Effector memory CD4-positive, alpha-beta T cell (primary cell): Measurements from ENCODE around the gene UCK2.

Experiments
- DNase-seq, 3 donors: peaks; one replicate each; pipeline ENCODE4 v3.0.0-alpha.2; 2020
- H3K27ac ChIP-seq: 2 replicates; pipeline ENCODE4 v1.7.0; 2013; ENCODE audit warnings: mild to moderate bottlenecking, low read length, moderate library complexity; ENCODE audit not compliant: insufficient read depth, poor library complexity, severe bottlenecking
- H3K27me3 ChIP-seq: replicated peaks from 2 replicates; pipeline ENCODE4 v1.7.0; 2013; ENCODE audit warnings: mild to moderate bottlenecking, low read length; ENCODE audit not compliant: insufficient read depth, control insufficient read depth, poor library complexity, severe bottlenecking
- H3K36me3 ChIP-seq: 2 replicates; pipeline ENCODE4 v1.7.0; 2013; ENCODE audit warnings: mild to moderate bottlenecking, low read length, moderate library complexity; ENCODE audit not compliant: control insufficient read depth, insufficient read depth
- H3K4me1 ChIP-seq: 2 replicates; pipeline ENCODE4 v1.7.0; 2013; ENCODE audit warnings: low read length, mild to moderate bottlenecking; ENCODE audit not compliant: control insufficient read depth, insufficient read depth, poor library complexity, severe bottlenecking
- H3K4me3 ChIP-seq: 2 replicates; pipeline ENCODE4 v1.7.0; 2013; ENCODE audit warnings: low read length, low read depth, mild to moderate bottlenecking; ENCODE audit not compliant: insufficient read depth, poor library complexity, severe bottlenecking
- H3K9me3 ChIP-seq: 2 replicates; pipeline ENCODE4 v1.7.0; 2013; ENCODE audit warnings: mild to moderate bottlenecking, low read length, moderate library complexity; ENCODE audit not compliant: control insufficient read depth

Gene UCK2

DNA sequence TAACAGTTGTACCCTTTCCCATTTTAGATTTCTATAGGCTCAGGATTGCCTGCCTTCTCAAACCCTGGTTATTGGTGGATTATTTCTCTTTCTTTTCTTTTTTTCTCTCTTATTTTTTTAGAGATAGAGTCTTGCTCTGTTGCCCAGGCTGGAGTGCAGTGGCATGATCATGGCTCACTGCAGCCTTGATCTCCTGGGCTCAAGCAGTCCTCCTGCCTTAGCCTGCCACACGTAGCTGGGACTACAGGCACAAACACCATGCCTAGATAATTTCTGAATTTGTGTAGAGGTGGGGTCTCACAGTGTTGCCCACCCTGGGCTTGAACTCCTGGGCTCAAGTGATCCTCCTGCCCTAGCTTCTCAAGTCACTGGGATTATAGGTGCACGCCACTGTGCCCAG lies 58.8 kb downstream of the UCK2 start:
- H3K4me3 ChIP-seq, result no peak overlapping the region
- H3K9me3 ChIP-seq, result no peaks in the 10 kb centered on the region
- no peaks in the 10 kb centered on the region for H3K27me3 ChIP-seq
- no peak for DNase-seq
- H3K4me1 ChIP-seq, result no peaks in the 10 kb centered on the region
- H3K27ac ChIP-seq, result no peak overlapping the region
- H3K36me3 ChIP-seq, result no peaks in the 10 kb centered on the region

DNA sequence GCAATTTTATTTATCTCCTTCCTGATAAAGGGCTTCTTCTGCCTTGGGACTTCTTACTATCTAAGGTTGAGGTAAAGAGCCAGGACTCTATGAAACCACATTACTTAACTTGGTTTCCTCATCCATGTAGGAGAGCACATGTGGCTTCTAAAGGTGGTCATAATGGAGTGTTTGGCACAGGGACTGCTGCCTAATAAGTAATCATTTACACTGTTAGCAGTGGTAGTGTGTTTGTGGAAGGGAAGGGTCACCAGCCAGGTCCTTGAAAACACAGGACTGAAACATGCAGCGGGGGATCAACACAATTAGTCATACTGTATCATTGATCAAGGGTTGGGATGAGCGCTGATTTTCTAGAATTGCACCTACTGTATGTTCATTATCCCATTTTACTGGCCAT lies 59.6 kb downstream of the UCK2 start:
- DNase-seq, result no peak
- no peaks in the 10 kb centered on the region for H3K9me3 ChIP-seq
- no peaks in the 10 kb centered on the region for H3K36me3 ChIP-seq
- H3K4me1 ChIP-seq, result no peaks in the 10 kb centered on the region
- no peaks in the 10 kb centered on the region for H3K27me3 ChIP-seq
- no peak overlapping the region for H3K27ac ChIP-seq
- no peak overlapping the region for H3K4me3 ChIP-seq

DNA sequence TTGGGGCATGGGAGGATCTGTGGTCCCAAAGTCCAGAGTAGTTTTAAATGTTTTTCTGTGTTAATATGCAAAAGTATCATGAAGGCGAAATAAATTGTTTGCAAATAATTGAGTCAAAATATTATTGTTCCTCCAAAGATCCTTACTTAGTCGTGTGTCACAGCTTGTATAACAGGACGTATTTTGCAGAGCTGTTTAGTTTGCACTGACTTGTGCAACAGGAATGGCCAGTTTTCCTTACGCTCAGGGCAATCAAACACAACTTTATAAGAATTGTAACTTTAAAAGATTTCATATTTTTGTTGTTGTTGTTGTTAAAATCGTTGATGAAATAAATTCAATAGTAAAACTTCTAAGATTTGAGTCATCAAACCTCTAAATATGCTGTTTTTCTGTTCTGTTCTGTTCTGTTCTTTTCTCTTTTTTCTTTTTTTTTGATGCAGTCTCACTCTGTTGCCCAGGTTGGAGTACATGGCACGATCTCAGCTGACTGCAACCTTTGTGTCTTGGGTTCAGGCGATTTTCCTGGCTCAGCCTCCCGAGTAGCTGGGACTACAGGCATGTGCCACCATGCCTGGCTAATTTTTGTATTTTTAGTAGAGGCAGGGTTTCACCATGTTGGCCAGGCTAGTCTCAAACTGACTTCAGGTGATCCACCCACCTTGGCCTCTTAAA lies 60.6 kb downstream of the UCK2 start:
- H3K9me3 ChIP-seq, result no peaks in the 10 kb centered on the region
- DNase-seq, result no peak
- H3K36me3 ChIP-seq, result no peaks in the 10 kb centered on the region
- no peaks in the 10 kb centered on the region for H3K4me1 ChIP-seq
- H3K27ac ChIP-seq, result no peak overlapping the region
- no peaks in the 10 kb centered on the region for H3K27me3 ChIP-seq
- H3K4me3 ChIP-seq, result no peak overlapping the region

DNA sequence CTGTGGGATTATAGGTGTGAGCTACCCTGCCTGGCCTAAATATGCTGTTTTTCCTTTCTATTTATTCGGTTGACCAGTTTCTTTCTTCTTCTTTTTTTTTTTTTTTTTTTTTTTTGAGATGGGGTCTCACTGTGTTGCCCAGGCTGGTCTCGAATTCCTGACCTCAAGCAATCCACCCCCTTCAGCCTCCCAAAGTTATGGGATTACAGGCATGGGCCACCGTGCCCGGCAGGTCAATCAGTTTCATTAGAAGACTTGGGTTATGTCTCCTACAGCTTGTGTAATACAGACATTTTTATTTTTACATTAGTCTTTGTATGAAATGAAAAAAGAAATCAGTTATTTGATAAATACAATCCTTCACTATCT lies 61.1 kb downstream of the UCK2 start:
- Histone ChIP-seq H3K9me3 (no peaks in the 10 kb centered on the region), H3K4me3 (no peak overlapping the region), H3K4me1 (no peaks in the 10 kb centered on the region), H3K27ac (no peak overlapping the region), H3K27me3 (no peaks in the 10 kb centered on the region), H3K36me3 (no peaks in the 10 kb centered on the region)
- DNase-seq, result no peak

DNA sequence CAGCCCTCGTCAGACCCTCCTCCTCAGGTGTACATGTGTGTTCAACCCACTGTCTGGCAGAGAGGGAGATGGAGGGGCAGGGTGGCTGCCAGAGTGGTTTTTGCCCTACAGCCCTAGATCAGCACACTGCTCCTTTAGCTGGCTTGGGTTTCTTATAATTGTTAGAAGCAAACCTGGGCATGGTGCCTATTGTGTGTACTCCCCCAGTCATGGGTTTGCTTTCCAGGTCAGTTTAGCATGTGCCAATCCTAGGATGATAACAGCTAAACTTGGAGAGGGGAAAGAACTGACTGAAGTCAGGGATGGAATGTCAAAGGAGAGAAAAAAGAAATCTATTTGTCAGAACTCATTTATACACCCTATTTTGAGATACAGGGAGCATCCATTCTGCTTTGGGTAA lies 63.3 kb downstream of the UCK2 start:
- no peaks in the 10 kb centered on the region for H3K4me1 ChIP-seq
- no peak for DNase-seq
- H3K4me3 ChIP-seq, result no peak overlapping the region
- H3K27ac ChIP-seq, result no peak overlapping the region
- H3K27me3 ChIP-seq, result no peaks in the 10 kb centered on the region
- no peaks in the 10 kb centered on the region for H3K9me3 ChIP-seq
- H3K36me3 ChIP-seq, result no peaks in the 10 kb centered on the region

DNA sequence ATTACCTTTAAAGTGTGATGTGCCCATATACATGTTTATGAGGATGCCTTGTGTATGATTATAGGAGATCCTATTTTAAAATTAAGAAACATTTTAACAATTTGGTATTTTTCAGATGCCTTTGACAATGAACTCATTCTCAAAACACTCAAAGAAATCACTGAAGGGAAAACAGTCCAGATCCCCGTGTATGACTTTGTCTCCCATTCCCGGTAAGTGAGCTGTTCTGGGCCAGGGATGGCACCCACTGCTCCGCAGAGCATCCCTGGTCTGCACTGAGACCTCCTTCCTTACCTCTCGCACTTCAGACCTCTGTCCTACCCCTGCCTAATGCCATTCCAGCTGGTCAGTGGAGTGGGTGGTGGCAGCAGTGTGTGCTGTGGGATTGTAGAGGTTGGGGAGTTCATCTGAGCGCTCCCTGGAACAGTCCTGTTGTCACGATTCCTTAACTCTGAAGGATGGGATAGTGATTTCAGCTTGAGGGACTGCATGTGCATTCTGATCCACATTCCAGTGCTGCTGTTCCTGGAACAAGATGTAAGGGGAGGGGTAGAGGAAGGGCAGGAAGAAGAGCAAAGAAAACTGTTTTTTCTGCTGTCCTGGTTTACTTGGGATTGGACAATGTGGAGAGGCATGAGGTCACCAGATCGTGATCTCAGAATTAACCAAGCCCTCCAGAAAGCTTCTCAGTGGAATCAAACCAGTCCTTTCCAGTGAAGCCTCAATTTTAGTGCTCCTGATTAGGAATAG lies 63.9 kb downstream of the UCK2 start:
- no peaks in the 10 kb centered on the region for H3K27me3 ChIP-seq
- H3K4me3 ChIP-seq, result no peak overlapping the region
- no peaks in the 10 kb centered on the region for H3K9me3 ChIP-seq
- H3K36me3 ChIP-seq, result no peaks in the 10 kb centered on the region
- H3K4me1 ChIP-seq, result no peaks in the 10 kb centered on the region
- H3K27ac ChIP-seq, result no peak overlapping the region
- no peak for DNase-seq

DNA sequence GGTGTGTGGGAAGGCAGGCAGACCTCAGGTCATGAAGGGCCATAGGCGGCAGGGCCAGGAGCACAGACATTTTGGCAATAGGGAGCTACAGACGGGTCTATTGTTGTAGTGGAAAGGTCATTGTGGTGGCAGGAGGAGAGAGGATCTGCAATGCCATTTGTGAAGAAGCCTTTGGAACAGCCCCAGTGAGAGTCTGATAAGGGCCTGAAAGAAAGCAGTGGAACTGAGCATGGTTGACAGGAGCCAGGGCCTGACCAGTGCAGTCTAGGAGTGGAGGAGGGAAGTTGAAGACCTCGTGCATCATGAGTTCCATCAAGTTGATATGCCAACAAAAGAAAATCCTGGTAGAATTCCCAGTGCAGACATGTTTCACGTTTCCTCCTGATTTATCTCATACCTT lies 65.5 kb downstream of the UCK2 start:
- no peaks in the 10 kb centered on the region for H3K36me3 ChIP-seq
- no peaks in the 10 kb centered on the region for H3K9me3 ChIP-seq
- DNase-seq, result no peak
- H3K27me3 ChIP-seq, result no peaks in the 10 kb centered on the region
- H3K4me3 ChIP-seq, result no peak overlapping the region
- H3K27ac ChIP-seq, result no peak overlapping the region
- H3K4me1 ChIP-seq, result no peaks in the 10 kb centered on the region

DNA sequence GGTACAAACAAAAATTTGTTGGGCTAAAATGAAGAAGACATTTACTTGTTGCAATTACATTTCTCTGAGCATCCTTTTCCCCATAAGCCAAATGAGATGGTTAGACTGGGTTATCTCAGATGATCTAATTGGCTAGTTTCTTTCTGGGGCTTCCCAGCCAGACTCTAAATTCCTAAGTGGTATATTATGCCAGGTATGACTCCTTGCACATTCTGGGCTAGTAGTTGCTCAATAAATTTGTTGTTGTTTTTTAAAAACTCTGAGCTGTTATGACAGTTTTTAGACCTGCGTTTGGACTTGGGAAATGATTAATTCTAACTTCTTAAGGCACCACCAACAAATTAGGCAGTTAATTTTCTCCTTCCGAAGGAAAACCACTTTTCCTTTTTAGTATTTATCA lies 66.1 kb downstream of the UCK2 start:
- Histone ChIP-seq H3K27ac (no peak overlapping the region), H3K9me3 (no peaks in the 10 kb centered on the region), H3K27me3 (no peaks in the 10 kb centered on the region), H3K36me3 (no peaks in the 10 kb centered on the region), H3K4me1 (no peaks in the 10 kb centered on the region), H3K4me3 (no peak overlapping the region)
- DNase-seq, result no peak

DNA sequence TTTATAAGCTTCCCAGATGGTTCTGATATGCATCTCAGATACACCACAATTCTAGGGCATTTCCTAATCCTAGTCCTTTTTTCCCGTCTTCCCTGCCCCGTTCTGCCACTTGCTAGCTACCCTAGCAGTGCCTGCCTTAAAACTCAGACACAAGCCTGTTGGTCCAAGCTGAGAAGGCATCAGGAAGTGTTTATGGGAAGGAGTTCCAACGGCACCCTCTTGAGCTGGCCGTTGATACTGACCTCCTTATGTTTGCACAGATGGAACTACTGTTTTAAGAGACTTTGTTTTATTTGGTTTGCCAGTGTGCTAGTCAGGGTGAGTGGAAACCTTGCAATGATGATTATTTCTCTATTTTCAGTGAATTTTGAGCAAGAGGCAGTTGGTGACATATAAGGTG lies 67.2 kb downstream of the UCK2 start:
- no peaks in the 10 kb centered on the region for H3K27me3 ChIP-seq
- no peaks in the 10 kb centered on the region for H3K36me3 ChIP-seq
- H3K9me3 ChIP-seq, result no peaks in the 10 kb centered on the region
- no peak overlapping the region for H3K27ac ChIP-seq
- H3K4me1 ChIP-seq, result no peaks in the 10 kb centered on the region
- no peak overlapping the region for H3K4me3 ChIP-seq
- no peak for DNase-seq

DNA sequence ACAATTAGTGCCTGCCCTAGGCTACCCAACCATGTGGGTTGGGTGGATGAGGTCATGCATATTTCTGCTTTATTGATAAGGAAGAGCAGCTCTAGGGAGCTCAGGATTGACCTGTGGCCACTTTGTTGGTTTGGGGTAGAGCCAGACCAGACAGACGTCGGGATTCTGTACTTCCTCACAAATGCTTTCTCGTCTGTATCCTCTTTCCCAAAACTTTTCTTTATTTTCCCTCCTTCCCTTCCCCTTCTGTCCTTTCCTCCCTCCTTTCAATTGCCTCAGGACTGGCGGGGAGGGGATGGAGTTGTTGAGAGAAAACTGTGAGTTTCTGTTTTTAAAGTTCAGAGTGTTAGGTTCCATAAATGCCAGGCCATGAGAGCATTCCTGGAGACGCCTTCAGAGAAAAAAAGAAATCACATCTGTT lies 68.0 kb downstream of the UCK2 start:
- H3K27me3 ChIP-seq, result no peaks in the 10 kb centered on the region
- H3K36me3 ChIP-seq, result no peaks in the 10 kb centered on the region
- no peak for DNase-seq
- no peaks in the 10 kb centered on the region for H3K9me3 ChIP-seq
- no peak overlapping the region for H3K27ac ChIP-seq
- H3K4me1 ChIP-seq, result no peaks in the 10 kb centered on the region
- no peak overlapping the region for H3K4me3 ChIP-seq
